B cell (primary cell): ENCODE results near the gene TMC8. TPM values are rescaled to one million over a fixed set of nuclear protein-coding genes. Genes with fewer than 3 reads are reported as not detected.

Source experiments
- ATAC-seq: fragments of 200-7000 bp; cut with Tn5 transposase; one replicate; pipeline ENCODE4 v1.10.0; 2021; ENCODE audit warnings: low read depth, mild to moderate bottlenecking, moderate number of reproducible peaks, moderate library complexity
- CTCF ChIA-PET: fragments of 350-600 bp; sonication (Branson Sonifier 250); formaldehyde crosslinking; loops from one replicate; lab custom pipeline; 2021; ENCODE audit warnings: antibody characterized with exemption, inconsistent platforms; lab: Charles Lee
- POLR2A ChIA-PET: fragments of 350-600 bp; sonication (Branson Sonifier 250); formaldehyde crosslinking; loops from one replicate; lab custom pipeline; 2021; ENCODE audit warnings: antibody characterized with exemption; lab: Charles Lee
- DNase-seq: peaks from one replicate; pipeline ENCODE4 v3.0.0; 2013
- H2AFZ ChIP-seq: 2 replicates; pipeline ENCODE4 v1.6.1; 2012; ENCODE audit warnings: mild to moderate bottlenecking, low read depth, low read length; ENCODE audit not compliant: insufficient read depth, poor library complexity, severe bottlenecking
- H3K27ac ChIP-seq, 2 donors: 1 replicate in 1 of 2; 2 replicates in 1 of 2; pipeline ENCODE4 v1.5.1; 2012 to 2013; ENCODE audit warnings: low read length in 2 of 2, mild to moderate bottlenecking in 2 of 2, moderate library complexity in 1 of 2
- H3K27me3 ChIP-seq, 4 experiments: fragments of 200-600 bp in 1 of 4; sonication (generic) in 1 of 4; replicated peaks in 1 of 4; 1 replicate in 2 of 4; 2 replicates in 2 of 4; pipeline versions ENCODE4 v1.6.1 to v1.7.0; 2013 to 2016; ENCODE audit warnings: low read length in 3 of 4, mild to moderate bottlenecking in 2 of 4, mixed read lengths in 1 of 4, moderate library complexity in 1 of 4; ENCODE audit not compliant: insufficient read depth in 4 of 4, control insufficient read depth in 3 of 4; ENCODE audit errors: control extremely low read depth in 1 of 4
- H3K36me3 ChIP-seq, 2 experiments: replicated peaks in 1 of 2; 1 replicate in 1 of 2; 2 replicates in 1 of 2; pipeline versions ENCODE4 v1.6.1 to v1.7.1; 2013; ENCODE audit warnings: low read length in 1 of 2; ENCODE audit not compliant: insufficient read depth in 2 of 2, control insufficient read depth in 1 of 2; ENCODE audit errors: control extremely low read depth in 1 of 2, extremely low read depth in 1 of 2
- H3K4me1 ChIP-seq, 2 donors: fragments of 200-600 bp in 1 of 2; sonication (generic) in 1 of 2; 1 replicate in 1 of 2; 2 replicates in 1 of 2; pipeline versions ENCODE4 v1.5.1 to v1.6.1; 2013 to 2017; ENCODE audit warnings: low read length in 2 of 2; ENCODE audit not compliant: control insufficient read depth in 2 of 2, insufficient read depth in 2 of 2
- H3K4me2 ChIP-seq: replicated peaks from 2 replicates; pipeline ENCODE3; 2012; ENCODE audit warnings: mild to moderate bottlenecking, low read depth, low read length; ENCODE audit not compliant: poor library complexity, severe bottlenecking
- H3K4me3 ChIP-seq, 5 experiments: fragments of 200-600 bp in 1 of 5; sonication (generic) in 1 of 5; 1 replicate in 3 of 5; 2 replicates in 2 of 5; pipeline versions ENCODE4 v1.5.1 to v1.7.0; 2011 to 2016; ENCODE audit warnings: low read length in 4 of 5, mild to moderate bottlenecking in 4 of 5, low read depth in 2 of 5, control low read depth in 1 of 5, moderate library complexity in 1 of 5; ENCODE audit not compliant: insufficient read depth in 1 of 5; ENCODE audit errors: control extremely low read depth in 1 of 5, extremely low read depth in 1 of 5
- H3K79me2 ChIP-seq: fragments of 200-600 bp; sonication (generic); one replicate; pipeline ENCODE4 v1.6.0; 2016; ENCODE audit warnings: low read length; ENCODE audit not compliant: control insufficient read depth, insufficient read depth
- H3K9ac ChIP-seq: fragments of 200-600 bp; sonication (generic); 2 replicates; pipeline ENCODE4 v1.6.1; 2017; ENCODE audit warnings: mild to moderate bottlenecking, low read length, moderate library complexity
- H3K9me3 ChIP-seq, 3 donors: one replicate each; pipeline versions ENCODE4 v1.6.1 to v1.7.1; 2013; ENCODE audit warnings: low read length in 2 of 3; ENCODE audit not compliant: control insufficient read depth in 2 of 3, insufficient read depth in 1 of 3; ENCODE audit errors: control extremely low read depth in 1 of 3
- H4K20me1 ChIP-seq: 2 replicates; pipeline ENCODE4 v1.6.0; 2012; ENCODE audit warnings: mild to moderate bottlenecking, low read length; ENCODE audit not compliant: insufficient read depth, control insufficient read depth, poor library complexity, severe bottlenecking
- H3K27ac Mint-ChIP-seq: one replicate; pipeline ENCODE4 v1.8.0; 2021; ENCODE audit warnings: mixed read lengths
- H3K27me3 Mint-ChIP-seq: one replicate; pipeline ENCODE4 v1.8.0; 2021; ENCODE audit warnings: mixed read lengths
- H3K4me1 Mint-ChIP-seq: one replicate; pipeline ENCODE4 v1.8.0; 2021; ENCODE audit warnings: mixed read lengths
- H3K4me3 Mint-ChIP-seq: one replicate; pipeline ENCODE4 v1.8.0; 2021; ENCODE audit warnings: mixed read lengths
- H3K9me3 Mint-ChIP-seq: one replicate; pipeline ENCODE4 v1.8.0; 2022; ENCODE audit warnings: mixed read lengths; ENCODE audit not compliant: insufficient read depth
- EZH2 ChIP-seq: IDR thresholded peaks from 2 replicates; pipeline ENCODE4 v1.6.1; 2012; ENCODE audit warnings: borderline replicate concordance, low read depth, mild to moderate bottlenecking, moderate library complexity, low read length; ENCODE audit not compliant: insufficient read depth, poor library complexity, severe bottlenecking
- WGBS: methylation state at CpG from one replicate; pipeline ENCODE4 v1.1.5; 2013; ENCODE audit warnings: missing lambda C conversion rate; ENCODE audit not compliant: insufficient coverage; 5-methylcytosine and 5-hydroxymethylcytosine counted together
- intact Hi-C: fragments of 100-400 bp; cut with micrococcal nuclease; formaldehyde crosslinking; loops from one replicate; pipeline ENCODE4 v1.10.0; 2022
- polyA plus RNA-seq: library from polyadenylated mRNA; depleted of rRNA; stranded (reverse); fragments of >200 nt; gene quantifications from 2 replicates; pipeline ENCODE4 v1.2.3, GENCODE V29; 2012
- total RNA-seq, 2 donors: library from RNA; stranded (reverse); fragments of 120-200 nt in 1 of 2; gene quantifications; 1 replicate in 1 of 2; 2 replicates in 1 of 2; pipeline versions ENCODE4 v1.2.3 to v1.2.4, GENCODE V29; 2013 to 2022
- TF ChIP-seq, protein P1 (sequence below): fragments of 200-600 bp; IDR thresholded peaks from one replicate; pipeline ENCODE4 v1.8.0; 2022; ENCODE audit warnings: antibody characterized with exemption, mild to moderate bottlenecking

The TMC8 gene
- total and polyA plus RNA-seq, 2 donors (not counting 1 experiment from before 2014, with no cell fraction given), result 235 to 352 TPM

DNA sequence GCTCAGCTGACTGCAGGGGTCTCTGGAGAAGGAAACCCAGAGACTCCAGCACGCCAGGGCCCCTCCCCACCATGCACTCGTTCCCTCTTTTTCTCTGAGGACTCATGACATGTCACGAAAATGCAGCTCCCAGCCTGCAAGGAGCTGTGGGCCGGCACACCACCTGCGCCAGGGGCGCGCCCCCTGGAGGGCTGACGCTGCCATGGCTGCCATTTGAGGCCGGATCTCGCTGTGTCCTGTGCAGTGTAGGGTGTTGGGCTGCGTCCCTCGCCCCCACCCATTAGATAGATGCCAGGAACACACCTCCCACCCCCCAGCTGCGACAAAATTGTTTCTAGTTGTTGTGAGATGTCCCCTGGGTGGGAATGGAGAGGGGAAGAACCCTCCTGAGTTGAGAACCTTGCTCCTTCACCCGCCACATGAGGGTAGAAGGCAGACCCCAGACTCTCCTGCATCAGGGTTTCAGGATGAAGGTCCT lies 46.0 kb downstream of the TMC8 start:
- Histone ChIP-seq H3K27me3 (no peaks in the 10 kb centered on the region), H3K27ac (no peak overlapping the region), H3K4me3 (no peak overlapping the region), H4K20me1 (no peaks in the 10 kb centered on the region), H3K79me2 (peaks cover 28% of the 10 kb centered on the region), H3K36me3 (peaks cover 0 to 39% of the 10 kb centered on the region in 2 experiments), H3K4me2 (peak overlapping the region; percentile 73), H3K9me3 (no peaks in the 10 kb centered on the region), H2AFZ (peak overlapping the region; percentile 27), H3K9ac (no peak overlapping the region), H3K4me1 (peaks cover 66 to 67% of the 10 kb centered on the region in 2 donors)
- intact Hi-C loops, result loop anchor here (1.0 kb wide), 4 partner anchors 36 to 64 kb away; no protein-coding TSS in a partner anchor
- 2% methylated on average over 9 of the region's 14 CpGs for WGBS
- no peak for TF ChIP-seq EZH2
- TF ChIP-seq, protein P1, sequence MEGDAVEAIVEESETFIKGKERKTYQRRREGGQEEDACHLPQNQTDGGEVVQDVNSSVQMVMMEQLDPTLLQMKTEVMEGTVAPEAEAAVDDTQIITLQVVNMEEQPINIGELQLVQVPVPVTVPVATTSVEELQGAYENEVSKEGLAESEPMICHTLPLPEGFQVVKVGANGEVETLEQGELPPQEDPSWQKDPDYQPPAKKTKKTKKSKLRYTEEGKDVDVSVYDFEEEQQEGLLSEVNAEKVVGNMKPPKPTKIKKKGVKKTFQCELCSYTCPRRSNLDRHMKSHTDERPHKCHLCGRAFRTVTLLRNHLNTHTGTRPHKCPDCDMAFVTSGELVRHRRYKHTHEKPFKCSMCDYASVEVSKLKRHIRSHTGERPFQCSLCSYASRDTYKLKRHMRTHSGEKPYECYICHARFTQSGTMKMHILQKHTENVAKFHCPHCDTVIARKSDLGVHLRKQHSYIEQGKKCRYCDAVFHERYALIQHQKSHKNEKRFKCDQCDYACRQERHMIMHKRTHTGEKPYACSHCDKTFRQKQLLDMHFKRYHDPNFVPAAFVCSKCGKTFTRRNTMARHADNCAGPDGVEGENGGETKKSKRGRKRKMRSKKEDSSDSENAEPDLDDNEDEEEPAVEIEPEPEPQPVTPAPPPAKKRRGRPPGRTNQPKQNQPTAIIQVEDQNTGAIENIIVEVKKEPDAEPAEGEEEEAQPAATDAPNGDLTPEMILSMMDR, result peak; percentile 93
- ChIA-PET POLR2A (interaction anchor here (0.7 to 19.6 kb wide), 13 partner anchors 9 to 100 kb away, joined by 3 to 432 read pairs (median 4); partner anchors contain the start of genes C17orf99, TK1, TMC6 and TMC8), CTCF (interaction anchor here (0.6 to 19.2 kb wide), 21 partner anchors 9 to 245 kb away, joined by 3 to 357 read pairs (median 8); partner anchors contain the start of genes AFMID, TK1, TMC6 and TMC8)
- ATAC-seq (peak; percentile 59), DNase-seq (peak; percentile 87)
- peaks cover 78% of the 10 kb centered on the region for H3K4me1 Mint-ChIP-seq
- no peaks in the 10 kb centered on the region for H3K27me3 Mint-ChIP-seq
- H3K27ac Mint-ChIP-seq, result peak overlapping the region; percentile 89
- peak overlapping the region; percentile 44 for H3K4me3 Mint-ChIP-seq
- no peaks in the 10 kb centered on the region for H3K9me3 Mint-ChIP-seq

DNA sequence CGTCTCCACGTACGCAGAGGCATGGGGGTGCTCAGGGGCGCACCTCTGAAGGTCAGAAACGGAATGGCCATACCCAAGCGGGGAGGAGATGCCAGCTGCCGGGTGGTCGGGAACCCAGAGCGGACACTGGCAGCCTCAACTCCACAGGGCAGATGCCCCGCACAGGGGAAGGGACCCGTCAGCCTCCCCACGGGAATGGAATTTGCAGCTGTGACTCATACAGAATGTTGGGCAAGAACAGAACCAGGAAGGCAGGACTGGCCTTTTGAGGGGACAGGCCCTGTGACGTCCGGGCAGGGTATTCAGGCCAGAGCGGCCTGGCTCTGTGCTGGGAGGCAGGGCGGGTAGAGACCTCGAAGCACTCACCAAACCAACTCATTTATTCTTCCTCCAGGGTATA lies 48.8 kb downstream of the TMC8 start:
- DNase-seq (no peak), ATAC-seq (no peak)
- TF ChIP-seq, protein P1, result no peak
- no peak for TF ChIP-seq EZH2
- Histone ChIP-seq H3K4me2 (no peak overlapping the region), H3K36me3 (peaks cover 0 to 16% of the 10 kb centered on the region in 2 experiments), H2AFZ (no peak overlapping the region), H3K79me2 (peaks cover 24% of the 10 kb centered on the region), H3K9ac (no peak overlapping the region), H3K4me3 (no peak overlapping the region), H4K20me1 (no peaks in the 10 kb centered on the region), H3K4me1 (peaks cover 39% of the 10 kb centered on the region in 2 donors), H3K9me3 (no peaks in the 10 kb centered on the region), H3K27me3 (no peaks in the 10 kb centered on the region), H3K27ac (no peak overlapping the region)
- 95% methylated on average over 15 of the region's 17 CpGs for WGBS
- POLR2A ChIA-PET, result interaction anchor here (0.6 to 19.6 kb wide), 2 partner anchors 45 to 606 kb away, joined by 4 to 432 read pairs; partner anchors contain the start of genes TMC6 and TMC8
- CTCF ChIA-PET, result interaction anchor here (0.6 to 19.2 kb wide), 3 partner anchors 41 to 68 kb away, joined by 3 to 357 read pairs (median 142); no protein-coding TSS in a partner anchor
- intact Hi-C loops, result no loop called here
- Mint-ChIP-seq H3K9me3 (no peaks in the 10 kb centered on the region), H3K27ac (peak overlapping the region; percentile 41), H3K4me1 (peaks cover 50% of the 10 kb centered on the region), H3K27me3 (no peaks in the 10 kb centered on the region), H3K4me3 (no peak overlapping the region)
